GM12891 (cell line): ENCODE measurements around the gene LRP1.

Experiments
- DNase-seq: peaks from one replicate; pipeline ENCODE4 v3.0.0; 2011; ENCODE audit warnings: low spot score; ENCODE audit not compliant: insufficient read length
- FAIRE-seq: peaks from 2 replicates; lab custom pipeline; 2011; peaks lifted over from hg19 to GRCh38; lab: Jason Lieb, UNC
- PAX5 ChIP-seq: IDR thresholded peaks from 2 replicates; pipeline ENCODE4 v1.6.1; 2011; ENCODE audit warnings: low read length, moderate library complexity, mild to moderate bottlenecking; ENCODE audit not compliant: insufficient read depth, severe bottlenecking
- POLR2A ChIP-seq: IDR thresholded peaks from 2 replicates; pipeline ENCODE4 v1.6.1; 2011; ENCODE audit warnings: low read depth, low read length, control low read depth
- POLR2AphosphoS5 ChIP-seq: IDR thresholded peaks from 2 replicates; pipeline ENCODE4 v1.6.1; 2011; ENCODE audit warnings: low read depth, low read length, control low read depth
- POU2F2 ChIP-seq: IDR thresholded peaks from 2 replicates; pipeline ENCODE4 v1.6.1; 2011; ENCODE audit warnings: low read depth, mild to moderate bottlenecking, control low read depth, low read length, moderate library complexity
- SPI1 ChIP-seq: IDR thresholded peaks from 2 replicates; pipeline ENCODE4 v1.6.1; 2011; ENCODE audit warnings: low read depth, low read length, control low read depth
- TAF1 ChIP-seq: IDR thresholded peaks from 2 replicates; pipeline ENCODE4 v1.6.1; 2011; ENCODE audit warnings: low read depth, low read length, control low read depth

The LRP1 gene

GRCh38 chr12:57169046-57169795 lies 40.9 kb downstream of the LRP1 start:
- DNase-seq (no peak), FAIRE-seq (no peak)
- TF ChIP-seq POU2F2 (no peak), POLR2AphosphoS5 (no peak), PAX5 (no peak), POLR2A (no peak), TAF1 (no peak), SPI1 (no peak)

GRCh38 chr12:57169969-57170368 lies 41.7 kb downstream of the LRP1 start:
- TF ChIP-seq SPI1 (peak; percentile 26; the same call in 1 of the 2 replicates), POLR2AphosphoS5 (no peak)
- FAIRE-seq (no peak), DNase-seq (no peak)

GRCh38 chr12:57170408-57170807 lies 42.1 kb downstream of the LRP1 start:
- no peak for FAIRE-seq
- no peak for DNase-seq
- no peak for TF ChIP-seq PAX5
- TF ChIP-seq POLR2A: no peak
- no peak for TF ChIP-seq SPI1
- TF ChIP-seq POLR2AphosphoS5: no peak
- TF ChIP-seq TAF1: no peak
- TF ChIP-seq POU2F2: no peak

- DNase-seq (no peak), FAIRE-seq (no peak)
- no peak for TF ChIP-seq SPI1
These were observed 42.6 kb downstream of the LRP1 start for GRCh38 chr12:57170927-57171326.

GRCh38 chr12:57171668-57172067 lies 43.4 kb downstream of the LRP1 start:
- no peak for TF ChIP-seq POLR2A
- TF ChIP-seq PAX5: no peak
- no peak for TF ChIP-seq SPI1
- TF ChIP-seq TAF1: no peak
- TF ChIP-seq POLR2AphosphoS5: no peak
- TF ChIP-seq POU2F2: no peak
- FAIRE-seq: no peak
- no peak for DNase-seq

GRCh38 chr12:57173089-57173488 lies 44.8 kb downstream of the LRP1 start:
- no peak for DNase-seq
- TF ChIP-seq PAX5 (no peak), POLR2AphosphoS5 (no peak), SPI1 (no peak), TAF1 (no peak), POLR2A (no peak), POU2F2 (no peak)
- no peak for FAIRE-seq

GRCh38 chr12:57173683-57174082 lies 45.4 kb downstream of the LRP1 start:
- DNase-seq: no peak
- TF ChIP-seq POU2F2 (no peak), SPI1 (no peak), POLR2AphosphoS5 (no peak), POLR2A (no peak), PAX5 (no peak)
- FAIRE-seq: no peak

- DNase-seq: no peak
- TF ChIP-seq TAF1 (no peak), SPI1 (no peak), PAX5 (no peak), POU2F2 (no peak), POLR2A (no peak), POLR2AphosphoS5 (no peak)
- FAIRE-seq: no peak
These were observed 47.3 kb downstream of the LRP1 start for GRCh38 chr12:57175428-57176138.

GRCh38 chr12:57176139-57176477 lies 47.8 kb downstream of the LRP1 start:
- TF ChIP-seq PAX5: no peak
- no peak for TF ChIP-seq POU2F2
- TF ChIP-seq SPI1: no peak
- TF ChIP-seq POLR2A: no peak
- TF ChIP-seq TAF1: no peak
- no peak for TF ChIP-seq POLR2AphosphoS5
- FAIRE-seq: no peak

GRCh38 chr12:57176846-57177245 lies 48.6 kb downstream of the LRP1 start:
- FAIRE-seq: no peak
- TF ChIP-seq POU2F2 (no peak), POLR2A (no peak), POLR2AphosphoS5 (no peak)
- no peak for DNase-seq

More at GRCh38 chr12:57176139-57176477, 47.8 kb downstream of the LRP1 start:
- DNase-seq: no peak

GRCh38 chr12:57177354-57177753 lies 49.1 kb downstream of the LRP1 start:
- no peak for TF ChIP-seq TAF1
- DNase-seq (no peak), FAIRE-seq (no peak)
